Activated CD4-positive, alpha-beta T cell treated with anti-CD3 and anti-CD28 coated beads for 36 hours (primary cell): Measurements from ENCODE around the gene UVSSA. TPM values are rescaled to one million over a fixed set of nuclear protein-coding genes. Genes with fewer than 3 reads are reported as not detected.
"Not testable (repeated sequence)": the region's sequence is repeated elsewhere in the genome, so short reads cannot be mapped to it uniquely, and the experiment has no call there.

Experiments used
- ATAC-seq: fragments of 200-7000 bp; cut with Tn5 transposase; one replicate; pipeline ENCODE4 v1.10.0; 2021; ENCODE audit warnings: mild to moderate bottlenecking, moderate library complexity
- CTCF ChIA-PET: fragments of 350-600 bp; sonication (Branson Sonifier 250); formaldehyde crosslinking; loops from one replicate; lab custom pipeline; 2021; ENCODE audit warnings: antibody characterized with exemption; lab: Charles Lee
- POLR2A ChIA-PET: fragments of 350-600 bp; sonication (Branson Sonifier 250); formaldehyde crosslinking; loops from one replicate; lab custom pipeline; 2021; ENCODE audit warnings: antibody characterized with exemption, inconsistent platforms; lab: Charles Lee
- DNase-seq: peaks from one replicate; pipeline ENCODE4 v3.0.0-alpha.2; 2020
- H3K27ac Mint-ChIP-seq: one replicate; pipeline ENCODE4 v1.8.0; 2021; ENCODE audit warnings: mixed read lengths
- H3K27me3 Mint-ChIP-seq: one replicate; pipeline ENCODE4 v1.8.0; 2021; ENCODE audit warnings: mixed read lengths
- H3K36me3 Mint-ChIP-seq: one replicate; pipeline ENCODE4 v1.8.0; 2021; ENCODE audit warnings: low read depth, mixed read lengths
- H3K4me1 Mint-ChIP-seq: one replicate; pipeline ENCODE4 v1.8.0; 2021; ENCODE audit warnings: mixed read lengths
- H3K4me3 Mint-ChIP-seq: one replicate; pipeline ENCODE4 v1.8.0; 2021; ENCODE audit warnings: mild to moderate bottlenecking, moderate library complexity, mixed read lengths
- H3K9me3 Mint-ChIP-seq: one replicate; pipeline ENCODE4 v1.8.0; 2021; ENCODE audit warnings: low read depth, mixed read lengths
- intact Hi-C, 2 experiments: fragments of 100-400 bp; cut with DNase I in 1 of 2; cut with micrococcal nuclease in 1 of 2; formaldehyde crosslinking; loops; one replicate each; pipeline versions ENCODE4 v1.14.2 to v1.15.1; 2022 to 2024; cut with DNase I, micrococcal nuclease
- total RNA-seq, 2 experiments: library from RNA; stranded (reverse); gene quantifications; one replicate each; pipeline ENCODE4 v1.2.3, GENCODE V29; 2021

The UVSSA gene
- total RNA-seq, 2 experiments from 2014 or later, result 14.8 to 18.1 TPM

- DNase-seq (no peak), ATAC-seq (no peak)
- H3K36me3 Mint-ChIP-seq, result peaks cover 27% of the 10 kb centered on the region
- no peak overlapping the region for H3K27ac Mint-ChIP-seq
- H3K4me1 Mint-ChIP-seq, result no peaks in the 10 kb centered on the region
- CTCF ChIA-PET, result no interaction called here
- intact Hi-C loops, result no loop called here
- POLR2A ChIA-PET, result no interaction called here
- H3K4me3 Mint-ChIP-seq, result no peak overlapping the region
- H3K9me3 Mint-ChIP-seq, result peaks cover 11% of the 10 kb centered on the region
- H3K27me3 Mint-ChIP-seq, result no peaks in the 10 kb centered on the region
These were observed 37.0 kb downstream of the UVSSA start for GRCh38 chr4:1383728-1384591.

GRCh38 chr4:1384675-1385372, 37.8 kb downstream of the UVSSA start:
- Mint-ChIP-seq H3K4me1 (no peaks in the 10 kb centered on the region), H3K36me3 (peaks cover 33% of the 10 kb centered on the region), H3K27me3 (no peaks in the 10 kb centered on the region), H3K9me3 (peaks cover 12% of the 10 kb centered on the region), H3K4me3 (no peak overlapping the region), H3K27ac (no peak overlapping the region)
- no peak for DNase-seq
- ChIA-PET POLR2A (no interaction called here), CTCF (interaction anchor here (0.6 kb wide), 1 partner anchor 73 kb away, joined by 3 read pairs; no protein-coding TSS in a partner anchor)
- ATAC-seq, result no peak
- intact Hi-C loops, result no loop called here

- POLR2A ChIA-PET, result no interaction called here
- Mint-ChIP-seq H3K4me3 (no peak overlapping the region), H3K27me3 (no peaks in the 10 kb centered on the region), H3K9me3 (peaks cover 12% of the 10 kb centered on the region), H3K4me1 (no peaks in the 10 kb centered on the region), H3K36me3 (peaks cover 37% of the 10 kb centered on the region), H3K27ac (no peak overlapping the region)
- intact Hi-C loops, result no loop called here
- DNase-seq, result no peak
- CTCF ChIA-PET, result interaction anchor here (0.6 kb wide), 1 partner anchor 72 kb away, joined by 3 read pairs; no protein-coding TSS in a partner anchor
- ATAC-seq, result no peak
These were observed 38.6 kb downstream of the UVSSA start for GRCh38 chr4:1385373-1386340.

- POLR2A ChIA-PET, H3K4me1 Mint-ChIP-seq, H3K27ac Mint-ChIP-seq, H3K27me3 Mint-ChIP-seq, ATAC-seq, DNase-seq, H3K4me3 Mint-ChIP-seq, CTCF ChIA-PET, intact Hi-C loops: not testable (repeated sequence)
- Mint-ChIP-seq H3K36me3 (peaks cover 30% of the 10 kb centered on the region), H3K9me3 (peaks cover 11% of the 10 kb centered on the region)
These were observed 46.4 kb downstream of the UVSSA start for GRCh38 chr4:1393363-1393762.

- Mint-ChIP-seq H3K36me3 (peaks cover 25% of the 10 kb centered on the region), H3K4me3 (no peak overlapping the region), H3K27ac (no peak overlapping the region), H3K4me1 (no peaks in the 10 kb centered on the region), H3K9me3 (peaks cover 6% of the 10 kb centered on the region), H3K27me3 (no peaks in the 10 kb centered on the region)
- ATAC-seq (no peak), DNase-seq (no peak)
- intact Hi-C loops, result no loop called here
- ChIA-PET CTCF (no interaction called here), POLR2A (no interaction called here)
These were observed 46.9 kb downstream of the UVSSA start for GRCh38 chr4:1393866-1394265.

GRCh38 chr4:1394554-1395388, 47.8 kb downstream of the UVSSA start:
- H3K4me3 Mint-ChIP-seq, POLR2A ChIA-PET, CTCF ChIA-PET, H3K4me1 Mint-ChIP-seq, DNase-seq, ATAC-seq, H3K9me3 Mint-ChIP-seq, H3K27ac Mint-ChIP-seq, H3K27me3 Mint-ChIP-seq: not testable (repeated sequence)
- intact Hi-C loops, result loop anchor here in 1 of 2 experiments (5.0 kb wide), 1 partner anchor 403 kb away; no protein-coding TSS in a partner anchor
- H3K36me3 Mint-ChIP-seq, result peaks cover 19% of the 10 kb centered on the region

- H3K27ac Mint-ChIP-seq, H3K9me3 Mint-ChIP-seq, H3K4me3 Mint-ChIP-seq, CTCF ChIA-PET, DNase-seq, H3K27me3 Mint-ChIP-seq, ATAC-seq, POLR2A ChIA-PET, H3K4me1 Mint-ChIP-seq: not testable (repeated sequence)
- H3K36me3 Mint-ChIP-seq, result peaks cover 15% of the 10 kb centered on the region
- intact Hi-C loops, result loop anchor here in 1 of 2 experiments (5.0 kb wide), 1 partner anchor 402 kb away; no protein-coding TSS in a partner anchor
These were observed 48.4 kb downstream of the UVSSA start for GRCh38 chr4:1395389-1395820.

- peaks cover 15% of the 10 kb centered on the region for H3K36me3 Mint-ChIP-seq
- H3K27me3 Mint-ChIP-seq, result peaks cover 3% of the 10 kb centered on the region
- intact Hi-C loops, result loop anchor here in 1 of 2 experiments (5.0 kb wide), 1 partner anchor 401 kb away; no protein-coding TSS in a partner anchor
- no peak overlapping the region for H3K27ac Mint-ChIP-seq
- no peak overlapping the region for H3K4me3 Mint-ChIP-seq
- ChIA-PET CTCF (no interaction called here), POLR2A (no interaction called here)
- ATAC-seq (no peak), DNase-seq (no peak)
- no peaks in the 10 kb centered on the region for H3K4me1 Mint-ChIP-seq
- H3K9me3 Mint-ChIP-seq, result peaks cover 6% of the 10 kb centered on the region
These were observed 49.2 kb downstream of the UVSSA start for GRCh38 chr4:1395941-1396805.

GRCh38 chr4:1396806-1397455, 49.9 kb downstream of the UVSSA start:
- Mint-ChIP-seq H3K4me1 (no peaks in the 10 kb centered on the region), H3K9me3 (peaks cover 6% of the 10 kb centered on the region), H3K27ac (no peak overlapping the region), H3K27me3 (peaks cover 6% of the 10 kb centered on the region), H3K36me3 (peaks cover 15% of the 10 kb centered on the region), H3K4me3 (no peak overlapping the region)
- intact Hi-C loops, result loop anchor here in 1 of 2 experiments (5.0 kb wide), 1 partner anchor 400 kb away; no protein-coding TSS in a partner anchor
- DNase-seq (no peak), ATAC-seq (no peak)
- POLR2A ChIA-PET, result no interaction called here
- CTCF ChIA-PET, result no interaction called here
